IMR-90 (cell line): ENCODE data around the gene NAV2. TPM values are rescaled to one million over a fixed set of nuclear protein-coding genes. Genes with fewer than 3 reads are reported as not detected.

Source experiments
- ATAC-seq: fragments of 200-7000 bp; cut with Tn5 transposase; 2 replicates; pipeline ENCODE4 v1.9.1; 2020; ENCODE audit warnings: low read depth, mild to moderate bottlenecking, moderate library complexity
- BruUV-seq: library from RNA; stranded (reverse); fragments of 400-500 nt; replicated peaks from 2 replicates; lab custom pipeline; 2021; lab: Mats Ljungman, UMichigan
- CTCF ChIA-PET: fragments of 300-600 bp; formaldehyde crosslinking; extraction: SDS; loops from one replicate; lab custom pipeline; 2021; ENCODE audit warnings: antibody characterized with exemption; lab: Yijun Ruan, JAX
- POLR2A ChIA-PET: fragments of 300-600 bp; sonication (Branson Sonifier 250); formaldehyde crosslinking; loops from one replicate; lab custom pipeline; 2022; ENCODE audit warnings: antibody characterized with exemption; ENCODE audit not compliant: unreplicated experiment; lab: Charles Lee
- DNase-seq: peaks from one replicate; pipeline ENCODE4 v3.0.0; 2013
- H2AFZ ChIP-seq: replicated peaks from 2 replicates; pipeline ENCODE3; 2013; ENCODE audit warnings: low read length, mild to moderate bottlenecking; ENCODE audit not compliant: poor library complexity
- H2AK5ac ChIP-seq: 2 replicates; pipeline ENCODE4 v1.6.1; 2013; ENCODE audit warnings: low read depth, low read length, inconsistent platforms
- H2AK9ac ChIP-seq: replicated peaks from 2 replicates; pipeline ENCODE3; 2013; ENCODE audit warnings: mild to moderate bottlenecking, low read depth, low read length, moderate library complexity; ENCODE audit not compliant: poor library complexity
- H2BK120ac ChIP-seq: 2 replicates; pipeline ENCODE4 v1.6.1; 2013; ENCODE audit warnings: low read depth, low read length, inconsistent platforms
- H2BK15ac ChIP-seq: 3 replicates; pipeline ENCODE4 v1.6.1; 2013; ENCODE audit warnings: low read depth, low read length, inconsistent platforms
- H2BK20ac ChIP-seq: 2 replicates; pipeline ENCODE4 v1.6.1; 2013; ENCODE audit warnings: low read depth, mild to moderate bottlenecking, inconsistent platforms, low read length, moderate library complexity
- H2BK5ac ChIP-seq: 2 replicates; pipeline ENCODE4 v1.6.1; 2013; ENCODE audit warnings: mild to moderate bottlenecking, low read depth, low read length, inconsistent platforms; ENCODE audit not compliant: poor library complexity, severe bottlenecking
- H3K14ac ChIP-seq: replicated peaks from 2 replicates; pipeline ENCODE4 v1.6.1; 2013; ENCODE audit warnings: low read depth, low read length, inconsistent platforms
- H3K18ac ChIP-seq: 2 replicates; pipeline ENCODE4 v1.6.1; 2013; ENCODE audit warnings: low read depth, low read length, control low read depth
- H3K23ac ChIP-seq: 2 replicates; pipeline ENCODE4 v1.6.1; 2013; ENCODE audit warnings: low read depth, low read length, inconsistent platforms
- H3K27ac ChIP-seq: 2 replicates; pipeline ENCODE4 v1.5.1; 2013; ENCODE audit warnings: mild to moderate bottlenecking, control low read depth, low read length; ENCODE audit not compliant: insufficient read depth
- H3K27me3 ChIP-seq: 2 replicates; pipeline ENCODE4 v1.6.1; 2013; ENCODE audit warnings: low read length; ENCODE audit not compliant: control insufficient read depth, insufficient read depth
- H3K36me3 ChIP-seq: 2 replicates; pipeline ENCODE4 v1.6.1; 2013; ENCODE audit warnings: low read length, mixed read lengths; ENCODE audit not compliant: control insufficient read depth, insufficient read depth
- H3K4ac ChIP-seq: 2 replicates; pipeline ENCODE4 v1.6.1; 2013; ENCODE audit warnings: low read depth, low read length, inconsistent platforms
- H3K4me1 ChIP-seq: 2 replicates; pipeline ENCODE4 v1.6.1; 2013; ENCODE audit warnings: low read length, mixed read lengths; ENCODE audit not compliant: control insufficient read depth, insufficient read depth
- H3K4me2 ChIP-seq: 2 replicates; pipeline ENCODE4 v1.6.1; 2013; ENCODE audit warnings: low read depth, mild to moderate bottlenecking, control low read depth, low read length, moderate library complexity
- H3K4me3 ChIP-seq: 2 replicates; pipeline ENCODE4 v1.5.1; 2013; ENCODE audit warnings: low read depth, mild to moderate bottlenecking, control low read depth, low read length, moderate library complexity; ENCODE audit not compliant: insufficient read depth
- H3K56ac ChIP-seq: 2 replicates; pipeline ENCODE4 v1.6.1; 2013; ENCODE audit warnings: low read length, inconsistent platforms; ENCODE audit not compliant: insufficient read depth; ENCODE audit errors: extremely low read depth
- H3K79me1 ChIP-seq, 2 experiments: 2 replicates each; pipeline ENCODE4 v1.6.1; 2013; ENCODE audit warnings: low read length in 2 of 2, inconsistent platforms in 1 of 2, low read depth in 1 of 2
- H3K9ac ChIP-seq: 2 replicates; pipeline ENCODE4 v1.6.1; 2013; ENCODE audit warnings: low read depth, low read length, control low read depth
- H3K9me1 ChIP-seq: 2 replicates; pipeline ENCODE4 v1.6.1; 2013; ENCODE audit warnings: low read length, inconsistent platforms; ENCODE audit not compliant: insufficient read depth
- H3K9me3 ChIP-seq: 2 replicates; pipeline ENCODE4 v1.6.1; 2013; ENCODE audit warnings: low read length; ENCODE audit not compliant: control insufficient read depth, insufficient read depth
- H4K20me1 ChIP-seq: 2 replicates; pipeline ENCODE4 v1.6.1; 2013; ENCODE audit warnings: low read length, inconsistent platforms; ENCODE audit not compliant: insufficient read depth
- H4K5ac ChIP-seq: 2 replicates; pipeline ENCODE4 v1.6.1; 2013; ENCODE audit warnings: mild to moderate bottlenecking, low read depth, low read length, control low read depth
- H4K8ac ChIP-seq, 2 experiments: 2 replicates each; pipeline ENCODE4 v1.6.1; 2013; ENCODE audit warnings: low read depth in 2 of 2, low read length in 2 of 2, control low read depth in 1 of 2, inconsistent platforms in 1 of 2
- H4K91ac ChIP-seq: 2 replicates; pipeline ENCODE4 v1.6.1; 2013; ENCODE audit warnings: low read depth, low read length, inconsistent platforms; ENCODE audit not compliant: insufficient read depth
- CTCF ChIP-seq: conservative IDR thresholded peaks from 2 replicates; pipeline ENCODE4 v1.5.1; 2012; ENCODE audit warnings: mild to moderate bottlenecking, low read depth, low read length, improper control_type of control experiment
- FOS ChIP-seq: fragments of 150-350 bp; IDR thresholded peaks from 2 replicates; pipeline ENCODE4 v1.6.1; 2016; ENCODE audit warnings: low read depth, low read length
- RFX5 ChIP-seq: IDR thresholded peaks from 2 replicates; pipeline ENCODE4 v1.8.0; 2012; ENCODE audit warnings: low read depth, mild to moderate bottlenecking, low read length, moderate library complexity
- WGBS, 2 experiments: methylation state at CpG; one replicate each; pipeline versions ENCODE4 v1.1.5 to v1.1.7; 2013; ENCODE audit warnings: missing lambda C conversion rate in 2 of 2; ENCODE audit not compliant: insufficient read length in 1 of 2; ENCODE audit errors: extremely low coverage in 2 of 2; 5-methylcytosine and 5-hydroxymethylcytosine counted together
- dilution Hi-C: fragments of 300-500 bp; cut with HindIII; formaldehyde crosslinking; loops from one replicate; pipeline ENCODE4 v1.14.3; 2018; ENCODE audit warnings: low sequenced_read_pairs; ENCODE audit not compliant: unreplicated experiment
- in situ Hi-C: fragments of 300-500 bp; cut with MboI; formaldehyde crosslinking; loops from 3 replicates; pipeline ENCODE4 v1.14.3; 2019; ENCODE audit warnings: low sequenced_read_pairs, inconsistent platforms, mixed read lengths
- intact Hi-C: fragments of 100-400 bp; cut with micrococcal nuclease; formaldehyde crosslinking; loops from 2 replicates; pipeline ENCODE4 v1.10.0; 2022
- polyA plus RNA-seq, 3 experiments: library from polyadenylated mRNA; depleted of rRNA; stranded (reverse); fragments of >200 nt; gene quantifications; 2 replicates each; pipeline ENCODE4 v1.2.3, GENCODE V29; 2012; ENCODE audit warnings: low replicate concordance in 1 of 3
- total RNA-seq: library from RNA; depleted of rRNA; stranded (reverse); fragments of >200 nt; gene quantifications from 2 replicates; pipeline ENCODE4 v1.2.3, GENCODE V29; 2012

Gene NAV2
- total and polyA plus RNA-seq, 2 of the 4 experiments (the other 2 are of a cell fraction) = 4.5 to 12.6 TPM

- Histone ChIP-seq H3K18ac (no peak overlapping the region), H2AK9ac (no peak overlapping the region), H3K4me3 (no peak overlapping the region), H3K4me2 (no peak overlapping the region), H4K5ac (no peak overlapping the region), H4K8ac (no peak overlapping the region), H3K4me1 (no peaks in the 10 kb centered on the region), H4K91ac (no peak overlapping the region), H3K14ac (no peak overlapping the region), H4K20me1 (no peaks in the 10 kb centered on the region), H3K9me3 (no peaks in the 10 kb centered on the region), H3K23ac (no peak overlapping the region), H2BK120ac (no peak overlapping the region), H2AK5ac (no peak overlapping the region), H3K9ac (no peak overlapping the region), H2BK15ac (no peak overlapping the region), H2AFZ (no peak overlapping the region), H2BK5ac (no peak overlapping the region), H3K27ac (no peak overlapping the region), H3K56ac (no peak overlapping the region), H3K4ac (no peak overlapping the region), H2BK20ac (no peak overlapping the region), H3K79me1 (peaks cover 0 to 3% of the 10 kb centered on the region in 2 experiments; a peak in 1 of 4 replicates), H3K36me3 (peaks cover 37% of the 10 kb centered on the region), H3K9me1 (peaks cover 3% of the 10 kb centered on the region; the same call in 1 of the 2 replicates), H3K27me3 (no peaks in the 10 kb centered on the region)
- ChIA-PET POLR2A (no interaction called here), CTCF (interaction anchor here (1.0 kb wide), 1 partner anchor 11 kb away, joined by 4 read pairs; no protein-coding TSS in a partner anchor)
- intact Hi-C loops (no loop called here), in situ Hi-C loops (no loop called here), dilution Hi-C loops (no loop called here)
- no peak for TF ChIP-seq RFX5
- no peak for TF ChIP-seq CTCF
- TF ChIP-seq FOS = no peak
- no TSS peak for BruUV-seq
- no peak for DNase-seq
- 83% methylated on average over 2 of the region's 7 CpGs; no CpG with 5 or more reads in 1 of the 2 experiments for WGBS, 2 experiments
- no peak for ATAC-seq
These were observed 366.2 kb downstream of the NAV2 start for GRCh38 chr11:20078846-20079245.
